Trophoblast cell (in vitro differentiated cells and primary cell): ENCODE data around the gene LRRC4. TPM values are rescaled to one million over a fixed set of nuclear protein-coding genes. Genes with fewer than 3 reads are reported as not detected.

Source experiments
- DNase-seq, 2 donors: peaks; one replicate each; pipeline ENCODE4 v3.0.0-alpha.2; 2016
- H2AFZ ChIP-seq: 2 replicates; pipeline ENCODE4 v1.6.1; 2013; ENCODE audit warnings: low read length, moderate library complexity, mild to moderate bottlenecking; ENCODE audit not compliant: insufficient read depth, poor library complexity
- H2AK5ac ChIP-seq: 2 replicates; pipeline ENCODE4 v1.6.1; 2013; ENCODE audit warnings: mild to moderate bottlenecking, low read length
- H2BK120ac ChIP-seq: 2 replicates; pipeline ENCODE4 v1.6.1; 2013; ENCODE audit warnings: low read length, mild to moderate bottlenecking, moderate library complexity; ENCODE audit not compliant: insufficient read depth, poor library complexity
- H2BK12ac ChIP-seq: 2 replicates; pipeline ENCODE4 v1.6.1; 2013; ENCODE audit warnings: mild to moderate bottlenecking, low read length, moderate library complexity
- H2BK5ac ChIP-seq: 2 replicates; pipeline ENCODE4 v1.6.1; 2013; ENCODE audit warnings: low read length, low read depth, moderate library complexity, mild to moderate bottlenecking; ENCODE audit not compliant: poor library complexity
- H3K14ac ChIP-seq: 2 replicates; pipeline ENCODE4 v1.6.1; 2013; ENCODE audit warnings: mild to moderate bottlenecking, low read length
- H3K18ac ChIP-seq: 2 replicates; pipeline ENCODE4 v1.6.1; 2013; ENCODE audit warnings: mild to moderate bottlenecking, low read length
- H3K23ac ChIP-seq: 2 replicates; pipeline ENCODE4 v1.6.1; 2013; ENCODE audit warnings: low read length
- H3K27ac ChIP-seq: 2 replicates; pipeline ENCODE4 v1.5.1; 2013; ENCODE audit warnings: low read depth, mild to moderate bottlenecking, inconsistent platforms, low read length, moderate library complexity
- H3K27me3 ChIP-seq: 2 replicates; pipeline ENCODE4 v1.6.1; 2013; ENCODE audit warnings: inconsistent platforms, mild to moderate bottlenecking, low read length, moderate library complexity; ENCODE audit not compliant: insufficient read depth
- H3K36me3 ChIP-seq, 2 experiments: 1 replicate in 1 of 2; 2 replicates in 1 of 2; pipeline ENCODE4 v1.6.1; 2013; ENCODE audit warnings: low read length in 2 of 2, mild to moderate bottlenecking in 2 of 2, moderate library complexity in 1 of 2; ENCODE audit not compliant: insufficient read depth in 2 of 2, control insufficient read depth in 1 of 2
- H3K4ac ChIP-seq: 2 replicates; pipeline ENCODE4 v1.6.1; 2013; ENCODE audit warnings: low read depth, mild to moderate bottlenecking, low read length, moderate library complexity
- H3K4me1 ChIP-seq, 2 experiments: 1 replicate in 1 of 2; 2 replicates in 1 of 2; pipeline ENCODE4 v1.6.1; 2013; ENCODE audit warnings: low read length in 2 of 2, mild to moderate bottlenecking in 2 of 2, moderate library complexity in 1 of 2; ENCODE audit not compliant: insufficient read depth in 2 of 2, control insufficient read depth in 1 of 2
- H3K4me2 ChIP-seq: 2 replicates; pipeline ENCODE4 v1.6.1; 2013; ENCODE audit warnings: inconsistent platforms, mild to moderate bottlenecking, low read length, moderate library complexity
- H3K4me3 ChIP-seq: 2 replicates; pipeline ENCODE4 v1.5.1; 2013; ENCODE audit warnings: mild to moderate bottlenecking, low read depth, low read length, inconsistent platforms
- H3K79me1 ChIP-seq: one replicate; pipeline ENCODE4 v1.6.1; 2013; ENCODE audit warnings: low read length
- H3K79me2 ChIP-seq: 2 replicates; pipeline ENCODE4 v1.6.1; 2013; ENCODE audit warnings: low read length, mild to moderate bottlenecking; ENCODE audit not compliant: control insufficient read depth, insufficient read depth, poor library complexity
- H3K9ac ChIP-seq: 2 replicates; pipeline ENCODE4 v1.6.1; 2013; ENCODE audit warnings: mild to moderate bottlenecking, low read length
- H3K9me3 ChIP-seq: 2 replicates; pipeline ENCODE4 v1.6.1; 2013; ENCODE audit warnings: low read depth, mild to moderate bottlenecking, control low read depth, inconsistent platforms, low read length; ENCODE audit not compliant: insufficient read depth
- H4K12ac ChIP-seq: 2 replicates; pipeline ENCODE4 v1.6.1; 2013; ENCODE audit warnings: low read depth, mild to moderate bottlenecking, low read length, moderate library complexity
- H4K8ac ChIP-seq: 2 replicates; pipeline ENCODE4 v1.6.1; 2013; ENCODE audit warnings: low read depth, mild to moderate bottlenecking, low read length, moderate library complexity
- H4K91ac ChIP-seq: one replicate; pipeline ENCODE4 v1.6.1; 2013; ENCODE audit warnings: low read depth, mild to moderate bottlenecking, low read length, moderate library complexity
- WGBS: extraction: QIAGEN DNeasy Blood & Tissue Kit; methylation state at CpG from one replicate; pipeline ENCODE4 v1.1.7; 2013; ENCODE audit warnings: missing lambda C conversion rate; ENCODE audit not compliant: insufficient read length, insufficient coverage; ENCODE audit errors: extremely low coverage; 5-methylcytosine and 5-hydroxymethylcytosine counted together
- polyA plus RNA-seq: library from polyadenylated mRNA; stranded (reverse); fragments of 200-250 nt; gene quantifications from 2 replicates; pipeline ENCODE4 v1.2.3, GENCODE V29; 2013

LRRC4 gene
- polyA plus RNA-seq, result 0.78 and 1.1 TPM in 2 replicates

- H3K4me3 ChIP-seq, result peak within 1 kb of the TSS; percentile 76
- H3K18ac ChIP-seq, result no peak within 1 kb of the TSS
- H2BK5ac ChIP-seq, result no peak within 1 kb of the TSS
- H3K14ac ChIP-seq, result no peak within 1 kb of the TSS
- no peak within 1 kb of the TSS for H2BK120ac ChIP-seq
- peak within 1 kb of the TSS; percentile 44 for H3K9ac ChIP-seq
- H3K79me1 ChIP-seq, result no peaks in the 10 kb centered on the region
- H3K36me3 ChIP-seq, result peaks cover 11 to 14% of the 10 kb centered on the region in 2 experiments
- H3K4ac ChIP-seq, result no peak within 1 kb of the TSS
- H3K4me1 ChIP-seq, result peaks cover 9 to 14% of the 10 kb centered on the region in 2 experiments
- no peak within 1 kb of the TSS for H4K8ac ChIP-seq
- H2AK5ac ChIP-seq, result no peak within 1 kb of the TSS
- peaks cover 6% of the 10 kb centered on the region for H3K9me3 ChIP-seq
- H3K23ac ChIP-seq, result peak within 1 kb of the TSS; percentile 58
- H3K27ac ChIP-seq, result no peak within 1 kb of the TSS
- no peak within 1 kb of the TSS for H2AFZ ChIP-seq
- DNase-seq, result no peak
- peak within 1 kb of the TSS; percentile 16 for H4K12ac ChIP-seq
- no CpG with 5 or more reads among the region's 87 CpGs for WGBS
- H2BK12ac ChIP-seq, result no peak within 1 kb of the TSS
- no peaks in the 10 kb centered on the region for H3K79me2 ChIP-seq
- H3K4me2 ChIP-seq, result peak within 1 kb of the TSS; percentile 97
- peaks cover 8% of the 10 kb centered on the region for H3K27me3 ChIP-seq
- peak within 1 kb of the TSS; percentile 39 for H4K91ac ChIP-seq
Observed at GRCh38 chr7:128030654-128031611, at the start of gene LRRC4. LRRC4 (minus strand) TSS chr7:128031437; CDS start chr7:128030640, 797 bp downstream.

- Histone ChIP-seq H2AFZ (no peak overlapping the region), H3K4ac (no peak overlapping the region), H3K27me3 (no peaks in the 10 kb centered on the region), H3K4me1 (no peaks in the 10 kb centered on the region), H3K14ac (no peak overlapping the region), H3K9ac (no peak overlapping the region), H4K8ac (no peak overlapping the region), H4K91ac (no peak overlapping the region), H2AK5ac (no peak overlapping the region), H3K36me3 (peaks cover 68 to 79% of the 10 kb centered on the region in 2 experiments), H3K23ac (no peak overlapping the region), H3K79me1 (no peaks in the 10 kb centered on the region), H2BK12ac (no peak overlapping the region), H2BK5ac (no peak overlapping the region), H3K4me3 (no peak overlapping the region), H3K4me2 (no peak overlapping the region), H4K12ac (no peak overlapping the region), H2BK120ac (no peak overlapping the region), H3K9me3 (peaks cover 4% of the 10 kb centered on the region), H3K79me2 (no peaks in the 10 kb centered on the region), H3K27ac (no peak overlapping the region), H3K18ac (no peak overlapping the region)
- DNase-seq, result no peak
- no CpG with 5 or more reads among the region's 7 CpGs for WGBS
Observed at GRCh38 chr7:128080169-128080568, 48.9 kb upstream of the LRRC4 start.

GRCh38 chr7:128078309-128078708 lies 47.1 kb upstream of the LRRC4 start:
- Histone ChIP-seq H3K4me1 (no peaks in the 10 kb centered on the region), H3K9me3 (peaks cover 4% of the 10 kb centered on the region), H3K9ac (no peak overlapping the region), H2BK5ac (no peak overlapping the region), H3K79me1 (no peaks in the 10 kb centered on the region), H3K27ac (no peak overlapping the region), H2AFZ (no peak overlapping the region), H3K4ac (no peak overlapping the region), H3K23ac (no peak overlapping the region), H3K36me3 (peaks cover 66 to 71% of the 10 kb centered on the region in 2 experiments), H4K8ac (no peak overlapping the region), H2BK120ac (no peak overlapping the region), H3K14ac (no peak overlapping the region), H4K91ac (no peak overlapping the region), H2BK12ac (no peak overlapping the region), H3K27me3 (no peaks in the 10 kb centered on the region), H3K4me3 (no peak overlapping the region), H2AK5ac (no peak overlapping the region), H4K12ac (no peak overlapping the region), H3K4me2 (no peak overlapping the region), H3K79me2 (no peaks in the 10 kb centered on the region), H3K18ac (no peak overlapping the region)
- WGBS, result no CpG with 5 or more reads among the region's 3 CpGs
- no peak for DNase-seq

- Histone ChIP-seq H4K12ac (no peak overlapping the region), H2AFZ (no peak overlapping the region), H3K23ac (no peak overlapping the region), H3K4me3 (no peak overlapping the region), H3K4me2 (no peak overlapping the region), H2AK5ac (no peak overlapping the region), H3K18ac (no peak overlapping the region), H2BK5ac (no peak overlapping the region), H3K4ac (no peak overlapping the region), H3K79me2 (no peaks in the 10 kb centered on the region), H3K79me1 (no peaks in the 10 kb centered on the region), H3K4me1 (no peaks in the 10 kb centered on the region), H2BK12ac (no peak overlapping the region), H4K8ac (no peak overlapping the region), H4K91ac (no peak overlapping the region), H2BK120ac (no peak overlapping the region), H3K27ac (no peak overlapping the region), H3K9me3 (peaks cover 4% of the 10 kb centered on the region), H3K14ac (no peak overlapping the region), H3K36me3 (peaks cover 55 to 59% of the 10 kb centered on the region in 2 experiments), H3K9ac (no peak overlapping the region), H3K27me3 (no peaks in the 10 kb centered on the region)
- DNase-seq, result no peak
- no CpG with 5 or more reads among the region's 7 CpGs for WGBS
Observed at GRCh38 chr7:128076796-128077271, 45.6 kb upstream of the LRRC4 start.
